HEK293 (cell line): ENCODE results near the gene ANK2.

Experiments
- CTCF ChIA-PET: fragments of 350-600 bp; formaldehyde crosslinking; extraction: SDS; loops from one replicate; lab custom pipeline; 2021; ENCODE audit warnings: antibody characterized with exemption; lab: Yijun Ruan, JAX
- POLR2A ChIA-PET: fragments of 300-600 bp; formaldehyde crosslinking; extraction: SDS; loops from one replicate; lab custom pipeline; 2020; ENCODE audit warnings: antibody characterized with exemption, inconsistent platforms; lab: Yijun Ruan, JAX
- H3K27ac ChIP-seq: fragments of 200-500 bp; sonication (Bioruptor generic); 2 replicates; pipeline ENCODE4 v1.5.1; 2014; ENCODE audit warnings: low read depth, low read length, control low read depth, inconsistent platforms; ENCODE audit errors: extremely low read depth
- H3K36me3 ChIP-seq, 2 experiments: fragments of 200-500 bp in 1 of 2; sonication (Bioruptor generic) in 1 of 2; 1 replicate in 1 of 2; 2 replicates in 1 of 2; pipeline ENCODE4 v1.5.1; 2014 to 2017; ENCODE audit warnings: inconsistent platforms in 2 of 2, low read length in 2 of 2; ENCODE audit not compliant: control insufficient read depth in 2 of 2, insufficient read depth in 1 of 2
- H3K4me1 ChIP-seq: fragments of 200-500 bp; sonication (Bioruptor generic); 2 replicates; pipeline ENCODE4 v1.5.1; 2014; ENCODE audit warnings: mild to moderate bottlenecking, low read length, inconsistent platforms; ENCODE audit not compliant: control insufficient read depth, insufficient read depth
- H3K4me3 ChIP-seq: 2 replicates; pipeline ENCODE4 v1.5.1; 2011; ENCODE audit warnings: low read depth, mild to moderate bottlenecking, control low read depth, low read length, moderate library complexity
- H3K9me3 ChIP-seq: fragments of 200-500 bp; sonication (Bioruptor generic); 2 replicates; pipeline ENCODE4 v1.5.1; 2014; ENCODE audit warnings: low read depth, low read length, inconsistent platforms; ENCODE audit not compliant: control insufficient read depth, insufficient read depth
- AEBP2 ChIP-seq: fragments of 450-650 bp; formaldehyde crosslinking; IDR thresholded peaks from 2 replicates; pipeline ENCODE4 v1.5.1; 2016; ENCODE audit warnings: missing biosample characterization, missing genetic modification characterization, borderline replicate concordance
- EGR2 ChIP-seq: fragments of 450-650 bp; formaldehyde crosslinking; IDR thresholded peaks from 2 replicates; pipeline ENCODE4 v1.5.1; 2016; ENCODE audit warnings: low read depth, missing biosample characterization, missing genetic modification characterization
- GLI2 ChIP-seq: fragments of 450-650 bp; formaldehyde crosslinking; IDR thresholded peaks from 2 replicates; pipeline ENCODE4; 2017; ENCODE audit warnings: missing biosample characterization, missing genetic modification characterization, low read depth, borderline replicate concordance
- MYNN ChIP-seq: fragments of 450-650 bp; formaldehyde crosslinking; IDR thresholded peaks from 2 replicates; pipeline ENCODE4 v1.5.1; 2016; ENCODE audit warnings: missing biosample characterization, missing genetic modification characterization, borderline replicate concordance
- PRDM1 ChIP-seq: fragments of 450-650 bp; formaldehyde crosslinking; IDR thresholded peaks from 2 replicates; pipeline ENCODE4; 2016; ENCODE audit warnings: missing biosample characterization, missing genetic modification characterization
- REST ChIP-seq: fragments of 450-650 bp; formaldehyde crosslinking; IDR thresholded peaks from 2 replicates; pipeline ENCODE4 v1.5.1; 2016; ENCODE audit warnings: missing biosample characterization, missing genetic modification characterization
- ZBTB44 ChIP-seq: fragments of 450-650 bp; IDR thresholded peaks from 2 replicates; pipeline ENCODE4 v1.5.1; 2018; ENCODE audit warnings: missing biosample characterization, mild to moderate bottlenecking, missing genetic modification characterization
- ZNF146 ChIP-seq: fragments of 450-650 bp; formaldehyde crosslinking; IDR thresholded peaks from 2 replicates; pipeline ENCODE4 v1.5.1; 2016; ENCODE audit warnings: missing biosample characterization, missing genetic modification characterization
- ZNF221 ChIP-seq: fragments of 450-650 bp; formaldehyde crosslinking; IDR thresholded peaks from 2 replicates; pipeline ENCODE4 v1.5.1; 2017; ENCODE audit warnings: missing biosample characterization, missing genetic modification characterization, borderline replicate concordance
- ZNF274 ChIP-seq, 2 experiments: fragments of 200-500 bp in 1 of 2; fragments of 450-650 bp in 1 of 2; sonication (Bioruptor generic) in 1 of 2; formaldehyde crosslinking in 1 of 2; IDR thresholded peaks; 2 replicates each; pipeline versions ENCODE4 v1.5.1 to v1.6.1; 2014 to 2016; ENCODE audit warnings: borderline replicate concordance in 1 of 2, inconsistent platforms in 1 of 2, low read length in 1 of 2, missing biosample characterization in 1 of 2, missing genetic modification characterization in 1 of 2
- ZNF426 ChIP-seq: fragments of 450-650 bp; formaldehyde crosslinking; IDR thresholded peaks from 2 replicates; pipeline ENCODE4 v1.5.1; 2017; ENCODE audit warnings: missing biosample characterization, missing genetic modification characterization, mild to moderate bottlenecking, inconsistent platforms, moderate library complexity
- ZNF501 ChIP-seq: fragments of 450-650 bp; formaldehyde crosslinking; IDR thresholded peaks from 2 replicates; pipeline ENCODE4 v1.5.1; 2016; ENCODE audit warnings: missing biosample characterization, missing genetic modification characterization
- ZNF658 ChIP-seq: fragments of 450-650 bp; formaldehyde crosslinking; IDR thresholded peaks from 2 replicates; pipeline ENCODE4; 2016; ENCODE audit warnings: missing biosample characterization, missing genetic modification characterization
- ZNF776 ChIP-seq: fragments of 450-650 bp; formaldehyde crosslinking; IDR thresholded peaks from 2 replicates; pipeline ENCODE4 v1.5.0; 2017; ENCODE audit warnings: missing biosample characterization, missing genetic modification characterization, borderline replicate concordance
- TF ChIP-seq, protein P1 (sequence below): fragments of 450-650 bp; formaldehyde crosslinking; IDR thresholded peaks from 2 replicates; pipeline ENCODE4 v1.5.1; 2016; ENCODE audit warnings: missing biosample characterization, missing genetic modification characterization, borderline replicate concordance

The ANK2 gene

GRCh38 chr4:113256946-113257345 lies 207.5 kb downstream of the ANK2 start:
- H3K36me3 ChIP-seq, result peaks cover 0 to 10% of the 10 kb centered on the region in 2 experiments; a peak in 1 of 3 replicates
- TF ChIP-seq EGR2 (tag by site-specific recombination), result no peak
- TF ChIP-seq, protein P1, sequence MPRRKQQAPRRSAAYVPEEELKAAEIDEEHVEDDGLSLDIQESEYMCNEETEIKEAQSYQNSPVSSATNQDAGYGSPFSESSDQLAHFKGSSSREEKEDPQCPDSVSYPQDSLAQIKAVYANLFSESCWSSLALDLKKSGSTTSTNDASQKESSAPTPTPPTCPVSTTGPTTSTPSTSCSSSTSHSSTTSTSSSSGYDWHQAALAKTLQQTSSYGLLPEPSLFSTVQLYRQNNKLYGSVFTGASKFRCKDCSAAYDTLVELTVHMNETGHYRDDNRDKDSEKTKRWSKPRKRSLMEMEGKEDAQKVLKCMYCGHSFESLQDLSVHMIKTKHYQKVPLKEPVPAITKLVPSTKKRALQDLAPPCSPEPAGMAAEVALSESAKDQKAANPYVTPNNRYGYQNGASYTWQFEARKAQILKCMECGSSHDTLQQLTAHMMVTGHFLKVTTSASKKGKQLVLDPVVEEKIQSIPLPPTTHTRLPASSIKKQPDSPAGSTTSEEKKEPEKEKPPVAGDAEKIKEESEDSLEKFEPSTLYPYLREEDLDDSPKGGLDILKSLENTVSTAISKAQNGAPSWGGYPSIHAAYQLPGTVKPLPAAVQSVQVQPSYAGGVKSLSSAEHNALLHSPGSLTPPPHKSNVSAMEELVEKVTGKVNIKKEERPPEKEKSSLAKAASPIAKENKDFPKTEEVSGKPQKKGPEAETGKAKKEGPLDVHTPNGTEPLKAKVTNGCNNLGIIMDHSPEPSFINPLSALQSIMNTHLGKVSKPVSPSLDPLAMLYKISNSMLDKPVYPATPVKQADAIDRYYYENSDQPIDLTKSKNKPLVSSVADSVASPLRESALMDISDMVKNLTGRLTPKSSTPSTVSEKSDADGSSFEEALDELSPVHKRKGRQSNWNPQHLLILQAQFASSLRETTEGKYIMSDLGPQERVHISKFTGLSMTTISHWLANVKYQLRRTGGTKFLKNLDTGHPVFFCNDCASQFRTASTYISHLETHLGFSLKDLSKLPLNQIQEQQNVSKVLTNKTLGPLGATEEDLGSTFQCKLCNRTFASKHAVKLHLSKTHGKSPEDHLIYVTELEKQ (tag by site-specific recombination), result no peak
- no peak for TF ChIP-seq ZNF501
- TF ChIP-seq ZNF426, result no peak
- no peak for TF ChIP-seq REST (tag by site-specific recombination)
- no peak for TF ChIP-seq ZNF274 (IDR thresholded peaks at IDR 0.05; ENCODE audit: low read length)
- no peak for TF ChIP-seq ZNF274 (tag by site-specific recombination; IDR thresholded peaks at IDR 0.05; ENCODE audit: borderline replicate concordance)
- no peak for TF ChIP-seq ZNF776 (tag by site-specific recombination)
- no peak for TF ChIP-seq ZNF146 (tag by site-specific recombination)
- TF ChIP-seq PRDM1 (tag by site-specific recombination), result no peak
- TF ChIP-seq AEBP2 (tag by site-specific recombination), result no peak
- no peak for TF ChIP-seq ZNF658 (tag by site-specific recombination)
- no peak for TF ChIP-seq ZBTB44 (tag by site-specific recombination)
- TF ChIP-seq ZNF221 (tag by site-specific recombination), result no peak
- TF ChIP-seq MYNN (tag by site-specific recombination), result no peak
- TF ChIP-seq GLI2, result no peak

More at GRCh38 chr4:113256946-113257345, 207.5 kb downstream of the ANK2 start:
- ChIA-PET CTCF (interaction anchor here (0.5 kb wide), 1 partner anchor 908 kb away, joined by 3 read pairs; no protein-coding TSS in a partner anchor), POLR2A (no interaction called here)
- no peak overlapping the region for H3K27ac ChIP-seq
- no peaks in the 10 kb centered on the region for H3K4me1 ChIP-seq
- no peaks in the 10 kb centered on the region for H3K9me3 ChIP-seq
- no peak overlapping the region for H3K4me3 ChIP-seq
